ENCODE measurements around the gene LRRC23. TPM values are rescaled to one million over a fixed set of nuclear protein-coding genes. Genes with fewer than 3 reads are reported as not detected.

LRRC23 gene
- total and polyA plus RNA-seq, 2 of the 13 experiments (the other 11 are each of a cell fraction or from before 2014, with no cell fraction given) = 6.0 to 7.8 TPM

- no peak for TF ChIP-seq TEF (CRISPR knock-in tag; IDR thresholded peaks at IDR 0.05)
- TF ChIP-seq ZNF333 (CRISPR knock-in tag; IDR thresholded peaks at IDR 0.05; ENCODE audit: borderline replicate concordance) = no peak
- TF ChIP-seq SRF (IDR thresholded peaks at IDR 0.05; ENCODE audit: low read depth, low read length) = no peak
- no peak for TF ChIP-seq AFF4 (CRISPR knock-in tag; IDR thresholded peaks at IDR 0.05)
- TF ChIP-seq SCMH1 (CRISPR knock-in tag; IDR thresholded peaks at IDR 0.05; ENCODE audit: borderline replicate concordance) = no peak
- no peak for TF ChIP-seq RBM39 (IDR thresholded peaks at IDR 0.05; ENCODE audit: low read depth, low read length, poor library complexity, severe bottlenecking)
- TF ChIP-seq RBFOX2 (IDR thresholded peaks at IDR 0.05; ENCODE audit: low read depth, low read length) = no peak
- TF ChIP-seq ZNF382 (CRISPR knock-in tag; IDR thresholded peaks at IDR 0.05; ENCODE audit: borderline replicate concordance) = no peak
- TF ChIP-seq FIP1L1 (IDR thresholded peaks at IDR 0.05; ENCODE audit: borderline replicate concordance, insufficient read depth, low read depth, low read length) = no peak
- TF ChIP-seq ZNF790 (CRISPR knock-in tag; IDR thresholded peaks at IDR 0.05; ENCODE audit: borderline replicate concordance) = no peak
- no peak for TF ChIP-seq ZNF138 (CRISPR knock-in tag; IDR thresholded peaks at IDR 0.05; ENCODE audit: low read depth)
- no peak for TF ChIP-seq REST (IDR thresholded peaks at IDR 0.05; ENCODE audit: borderline replicate concordance in 1 of 2, low read depth in 1 of 2, low read length in 2 of 2)
- TF ChIP-seq NBN (conservative IDR thresholded peaks at IDR 0.05) = no peak
- no peak for TF ChIP-seq ZNF784 (CRISPR knock-in tag; IDR thresholded peaks at IDR 0.05; ENCODE audit: borderline replicate concordance)
Observed at GRCh38 chr12:6896846-6897435, 7.7 kb upstream of the LRRC23 start (continued).
